SK-N-SH (cell line): Measurements from ENCODE around the gene LRCOL1.

Experiments used
- EZH2phosphoT487 ChIP-seq: fragments of 200-600 bp; sonication (generic); IDR thresholded peaks from 2 replicates; pipeline ENCODE4 v1.6.1; 2017; ENCODE audit warnings: low read depth, mixed run types, mild to moderate bottlenecking, antibody characterized with exemption, moderate library complexity, borderline replicate concordance
- FOXM1 ChIP-seq: IDR thresholded peaks from 2 replicates; pipeline ENCODE4 v1.4.0; 2012; ENCODE audit warnings: low read depth, mild to moderate bottlenecking
- GATA2 ChIP-seq: sonication (generic); formaldehyde crosslinking; IDR thresholded peaks from 2 replicates; pipeline ENCODE4 v1.5.0; 2020; ENCODE audit warnings: mild to moderate bottlenecking, missing genetic modification reagents
- JUND ChIP-seq: IDR thresholded peaks from 2 replicates; pipeline ENCODE4 v1.4.0; 2012
- MAX ChIP-seq: IDR thresholded peaks from 2 replicates; pipeline ENCODE4 v1.4.0; 2012; ENCODE audit warnings: low read depth
- NFIC ChIP-seq: IDR thresholded peaks from 2 replicates; pipeline ENCODE4 v1.4.0; 2012; ENCODE audit warnings: borderline replicate concordance
- RAD21 ChIP-seq: IDR thresholded peaks from 2 replicates; pipeline ENCODE4 v1.6.1; 2012; ENCODE audit warnings: mild to moderate bottlenecking, low read length
- RXRA ChIP-seq: IDR thresholded peaks from 2 replicates; pipeline ENCODE4 v1.4.0; 2012; ENCODE audit warnings: low read depth, mild to moderate bottlenecking, borderline replicate concordance
- YY1 ChIP-seq: IDR thresholded peaks from 2 replicates; pipeline ENCODE4 v1.4.0; 2012; ENCODE audit warnings: low read depth, mild to moderate bottlenecking
- TF ChIP-seq, protein P1 (sequence below): fragments of 200-600 bp; sonication (generic); IDR thresholded peaks from 2 replicates; pipeline ENCODE4 v1.6.1; 2017; ENCODE audit warnings: antibody characterized with exemption, mild to moderate bottlenecking, moderate library complexity

DNA sequence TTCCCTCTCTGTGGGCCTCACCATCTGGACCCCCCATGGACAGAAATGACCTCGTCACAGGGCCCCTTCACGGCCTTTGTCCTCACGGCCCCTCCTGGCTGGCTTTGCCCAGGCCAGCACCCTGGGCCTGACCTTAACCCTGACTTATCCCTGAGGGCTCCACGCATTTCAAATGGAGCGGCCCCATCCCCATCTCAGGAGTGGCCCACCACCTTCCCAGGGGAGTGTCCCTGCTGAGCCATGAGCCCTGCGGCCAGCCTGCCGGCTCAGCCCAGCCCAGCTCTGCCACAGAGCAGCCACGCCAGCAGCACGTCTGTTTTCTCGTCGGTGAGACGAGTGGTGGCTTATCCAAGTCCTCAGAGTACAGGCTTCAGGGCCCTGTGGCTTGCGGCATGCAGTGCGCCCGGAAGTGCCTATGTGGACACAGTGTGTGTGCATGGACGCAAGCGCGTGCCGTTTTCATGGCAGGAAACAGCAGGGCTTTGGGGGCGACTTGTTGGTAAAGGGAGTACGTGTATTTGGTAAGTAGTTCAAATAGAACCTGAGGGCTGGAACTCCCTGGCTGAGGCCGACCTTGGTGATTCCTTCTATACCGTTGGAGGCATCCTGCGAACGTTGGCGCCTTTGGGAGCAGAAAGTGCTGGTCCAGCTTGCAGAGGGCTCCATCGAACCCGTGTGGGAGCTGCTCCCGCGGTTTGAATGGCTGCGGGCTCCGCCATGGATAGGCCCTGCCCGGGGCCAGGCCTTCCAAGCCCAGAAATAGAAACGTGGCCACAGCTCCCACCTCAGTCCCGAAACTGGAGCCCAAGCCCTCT is 52.1 kb downstream of the LRCOL1 start:
- TF ChIP-seq, protein P1, sequence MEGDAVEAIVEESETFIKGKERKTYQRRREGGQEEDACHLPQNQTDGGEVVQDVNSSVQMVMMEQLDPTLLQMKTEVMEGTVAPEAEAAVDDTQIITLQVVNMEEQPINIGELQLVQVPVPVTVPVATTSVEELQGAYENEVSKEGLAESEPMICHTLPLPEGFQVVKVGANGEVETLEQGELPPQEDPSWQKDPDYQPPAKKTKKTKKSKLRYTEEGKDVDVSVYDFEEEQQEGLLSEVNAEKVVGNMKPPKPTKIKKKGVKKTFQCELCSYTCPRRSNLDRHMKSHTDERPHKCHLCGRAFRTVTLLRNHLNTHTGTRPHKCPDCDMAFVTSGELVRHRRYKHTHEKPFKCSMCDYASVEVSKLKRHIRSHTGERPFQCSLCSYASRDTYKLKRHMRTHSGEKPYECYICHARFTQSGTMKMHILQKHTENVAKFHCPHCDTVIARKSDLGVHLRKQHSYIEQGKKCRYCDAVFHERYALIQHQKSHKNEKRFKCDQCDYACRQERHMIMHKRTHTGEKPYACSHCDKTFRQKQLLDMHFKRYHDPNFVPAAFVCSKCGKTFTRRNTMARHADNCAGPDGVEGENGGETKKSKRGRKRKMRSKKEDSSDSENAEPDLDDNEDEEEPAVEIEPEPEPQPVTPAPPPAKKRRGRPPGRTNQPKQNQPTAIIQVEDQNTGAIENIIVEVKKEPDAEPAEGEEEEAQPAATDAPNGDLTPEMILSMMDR = no peak
- no peak for TF ChIP-seq NFIC
- no peak for TF ChIP-seq FOXM1
- no peak for TF ChIP-seq EZH2phosphoT487
- no peak for TF ChIP-seq RXRA
- TF ChIP-seq MAX = no peak
- TF ChIP-seq GATA2 (CRISPR knock-in tag) = no peak
- TF ChIP-seq JUND = no peak
- TF ChIP-seq RAD21 = no peak
- no peak for TF ChIP-seq YY1
